GM21825 (cell line): ENCODE data around the gene SUGCT.
"Not testable (repeated sequence)": the region's sequence is repeated elsewhere in the genome, so short reads cannot be mapped to it uniquely, and the experiment has no call there.

Experiments used
- ATAC-seq: cut with Tn5 transposase; IDR thresholded peaks from one replicate; pipeline ENCODE4 v1.9.1; 2021; ENCODE audit warnings: mild to moderate bottlenecking, moderate library complexity; ENCODE audit not compliant: unreplicated experiment

Gene SUGCT

GRCh38 chr7:40138973-40139372 lies 4.2 kb downstream of the SUGCT start:
- no peak for ATAC-seq

- not testable (repeated sequence) for ATAC-seq
Observed at GRCh38 chr7:40139891-40140290, 5.1 kb downstream of the SUGCT start.

- not testable (repeated sequence) for ATAC-seq
Observed at GRCh38 chr7:40141916-40142315, 7.1 kb downstream of the SUGCT start.

GRCh38 chr7:40145596-40146130 lies 10.9 kb downstream of the SUGCT start:
- not testable (repeated sequence) for ATAC-seq

GRCh38 chr7:40147371-40148246 lies 12.8 kb downstream of the SUGCT start:
- no peak for ATAC-seq

GRCh38 chr7:40148247-40148580 lies 13.4 kb downstream of the SUGCT start:
- ATAC-seq = not testable (repeated sequence)

GRCh38 chr7:40148671-40149070 lies 13.9 kb downstream of the SUGCT start:
- no peak for ATAC-seq

- no peak for ATAC-seq
Observed at GRCh38 chr7:40151504-40151903, 16.7 kb downstream of the SUGCT start.

- ATAC-seq = no peak
Observed at GRCh38 chr7:40156988-40157387, 22.2 kb downstream of the SUGCT start.

GRCh38 chr7:40162516-40162915 lies 27.7 kb downstream of the SUGCT start:
- no peak for ATAC-seq

GRCh38 chr7:40165216-40165615 lies 30.4 kb downstream of the SUGCT start:
- no peak for ATAC-seq

- ATAC-seq = no peak
Observed at GRCh38 chr7:40167291-40167690, 32.5 kb downstream of the SUGCT start.

- ATAC-seq = not testable (repeated sequence)
Observed at GRCh38 chr7:40168266-40168665, 33.5 kb downstream of the SUGCT start.

- not testable (repeated sequence) for ATAC-seq
Observed at GRCh38 chr7:40173121-40173520, 38.3 kb downstream of the SUGCT start.

GRCh38 chr7:40175256-40175655 lies 40.5 kb downstream of the SUGCT start:
- not testable (repeated sequence) for ATAC-seq

GRCh38 chr7:40175725-40176510 lies 41.1 kb downstream of the SUGCT start:
- no peak for ATAC-seq

- ATAC-seq = no peak
Observed at GRCh38 chr7:40177071-40177470, 42.3 kb downstream of the SUGCT start.

- ATAC-seq = no peak
Observed at GRCh38 chr7:40182452-40182851, 47.6 kb downstream of the SUGCT start.

- no peak for ATAC-seq
Observed at GRCh38 chr7:40186586-40186985, 51.8 kb downstream of the SUGCT start.

- ATAC-seq = no peak
Observed at GRCh38 chr7:40192036-40192435, 57.2 kb downstream of the SUGCT start.

- ATAC-seq = no peak
Observed at GRCh38 chr7:40194745-40195144, 59.9 kb downstream of the SUGCT start.

GRCh38 chr7:40197527-40197926 lies 62.7 kb downstream of the SUGCT start:
- no peak for ATAC-seq
